T-helper 2 cell treated with Interferon-gamma antibody and Interleukin-4, amounts not matched to agents 100 ng/mL and 5 ng/mL, for 36 hours (primary cell): Measurements from ENCODE around the gene SERPINB13. TPM values are rescaled to one million over a fixed set of nuclear protein-coding genes. Genes with fewer than 3 reads are reported as not detected.

Source experiments
- intact Hi-C: fragments of 100-400 bp; cut with micrococcal nuclease; formaldehyde crosslinking; loops from one replicate; pipeline ENCODE4 v1.15.1; 2023
- total RNA-seq: library from RNA; stranded (reverse); gene quantifications from 2 replicates; pipeline ENCODE4 v1.2.3, GENCODE V29; 2022

Gene SERPINB13, protein sequence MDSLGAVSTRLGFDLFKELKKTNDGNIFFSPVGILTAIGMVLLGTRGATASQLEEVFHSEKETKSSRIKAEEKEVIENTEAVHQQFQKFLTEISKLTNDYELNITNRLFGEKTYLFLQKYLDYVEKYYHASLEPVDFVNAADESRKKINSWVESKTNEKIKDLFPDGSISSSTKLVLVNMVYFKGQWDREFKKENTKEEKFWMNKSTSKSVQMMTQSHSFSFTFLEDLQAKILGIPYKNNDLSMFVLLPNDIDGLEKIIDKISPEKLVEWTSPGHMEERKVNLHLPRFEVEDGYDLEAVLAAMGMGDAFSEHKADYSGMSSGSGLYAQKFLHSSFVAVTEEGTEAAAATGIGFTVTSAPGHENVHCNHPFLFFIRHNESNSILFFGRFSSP
- not detected in 2 replicates for total RNA-seq

DNA sequence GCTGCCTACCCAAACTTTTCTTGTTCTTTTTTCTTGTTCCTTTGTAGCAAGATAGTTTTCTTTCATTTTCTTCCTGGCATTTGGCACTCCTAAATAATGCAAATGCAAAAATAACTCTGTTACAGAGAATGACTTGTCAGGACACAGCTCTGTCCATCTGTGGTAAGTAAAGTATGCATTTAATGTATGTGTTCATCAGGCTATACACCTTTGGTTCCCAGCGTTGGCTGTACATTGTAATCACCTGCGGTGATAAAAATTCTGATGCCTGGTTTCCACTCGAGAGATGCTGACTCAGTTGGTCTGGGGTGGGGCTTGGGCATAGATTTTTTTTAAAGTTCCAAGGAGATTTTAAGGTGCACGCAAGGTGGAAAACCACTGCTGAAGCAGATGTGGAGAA lies at the start of gene SERPINB13:
TSS of gene SERPINB13 (plus strand) at position 378 of the 400 bp plus-strand sequence. CDS start 1,325 bp downstream, outside the sequence.
- intact Hi-C loops = loop anchor here (10.0 kb wide), 1 partner anchor 258 kb away; no protein-coding TSS in a partner anchor

DNA sequence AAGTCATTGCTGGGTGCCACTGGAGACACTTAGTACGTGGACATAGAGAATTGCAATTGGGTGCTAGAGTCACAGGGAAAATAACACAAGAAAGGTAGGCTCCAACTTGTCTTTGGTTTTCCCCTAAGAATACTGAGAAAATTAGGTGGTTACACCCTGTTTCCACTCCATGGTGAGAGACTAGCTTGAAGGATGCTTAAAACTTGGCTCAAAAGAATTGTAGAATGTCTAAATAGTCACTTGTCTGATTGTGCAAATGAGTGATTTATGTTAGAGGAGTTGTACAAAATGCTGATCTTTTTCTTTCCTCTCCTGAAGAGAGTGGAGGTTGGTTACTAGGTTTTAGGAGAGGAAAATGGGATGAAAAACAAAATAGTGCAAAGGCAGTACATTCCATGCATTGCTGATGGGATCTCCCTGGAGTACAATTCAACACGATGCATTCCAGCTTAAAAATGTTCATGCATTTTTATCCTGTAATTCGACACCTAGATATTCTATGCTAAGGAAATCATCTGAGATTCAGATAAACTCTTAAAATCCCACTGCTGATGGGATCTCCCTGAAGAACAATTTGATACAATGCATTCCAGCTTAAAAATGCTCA lies 47.1 kb upstream of the SERPINB13 start:
- intact Hi-C loops = no loop called here

DNA sequence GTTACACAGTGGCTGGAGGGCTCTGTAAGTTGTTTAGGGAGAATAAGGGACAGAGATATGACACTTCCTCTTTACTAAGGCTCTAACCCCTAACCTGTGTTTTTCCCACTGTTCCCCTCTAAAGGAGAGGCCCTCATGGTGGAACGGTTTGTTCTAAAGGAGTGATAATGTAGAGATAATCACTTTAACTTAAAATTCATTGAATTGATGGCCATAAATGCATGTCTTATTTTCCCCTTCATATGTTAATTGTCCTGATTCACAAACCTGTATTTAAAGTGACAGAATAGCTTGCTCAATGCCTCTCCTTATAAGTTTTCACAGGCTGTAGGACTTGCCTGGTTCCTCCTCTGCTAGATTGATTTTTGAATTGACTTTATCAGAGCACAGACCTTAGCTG lies 45.1 kb upstream of the SERPINB13 start, which contains the start of gene SERPINB12:
TSS of gene SERPINB12 (plus strand) at position 301 of the 400 bp plus-strand sequence. CDS start 13,791 bp downstream, outside the sequence.
- intact Hi-C loops = no loop called here

DNA sequence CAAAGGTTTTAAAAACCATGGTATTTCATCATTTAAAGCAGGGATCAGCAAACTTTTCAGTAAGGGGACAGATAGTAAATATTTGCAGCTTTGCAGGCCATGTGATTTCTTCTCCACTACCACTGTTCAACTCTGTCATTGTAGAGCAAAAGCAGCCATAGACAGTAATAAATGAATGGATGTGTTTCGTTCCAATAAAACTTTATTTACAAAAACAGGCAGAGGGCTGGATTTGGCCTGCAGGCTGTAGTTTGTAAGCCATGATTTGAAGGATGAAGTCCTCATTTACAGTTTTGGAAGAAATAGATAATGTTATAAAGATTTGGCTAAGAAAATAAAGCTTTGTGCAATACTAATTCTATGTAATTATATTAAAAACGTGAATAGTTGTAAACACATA lies 43.1 kb upstream of the SERPINB13 start:
- intact Hi-C loops = no loop called here

DNA sequence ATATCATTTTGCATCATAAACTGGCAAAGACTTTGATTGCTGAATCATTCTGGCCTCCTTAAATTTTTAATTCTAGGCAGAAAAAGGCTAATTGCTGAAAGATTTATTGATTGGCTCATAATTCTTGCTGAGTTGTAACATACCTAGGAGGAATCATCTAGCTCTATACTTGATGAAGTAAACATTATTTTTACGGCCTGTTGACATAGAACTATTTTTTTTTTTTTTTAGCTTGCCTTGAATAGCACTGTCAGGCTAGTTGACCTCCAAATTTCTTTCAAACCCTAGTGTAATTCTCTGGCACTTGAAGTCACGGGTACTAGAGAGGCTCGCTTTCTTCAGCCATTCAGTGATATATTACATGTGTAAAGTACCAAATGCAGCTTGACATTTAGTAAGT lies 42.1 kb upstream of the SERPINB13 start:
- intact Hi-C loops = no loop called here

DNA sequence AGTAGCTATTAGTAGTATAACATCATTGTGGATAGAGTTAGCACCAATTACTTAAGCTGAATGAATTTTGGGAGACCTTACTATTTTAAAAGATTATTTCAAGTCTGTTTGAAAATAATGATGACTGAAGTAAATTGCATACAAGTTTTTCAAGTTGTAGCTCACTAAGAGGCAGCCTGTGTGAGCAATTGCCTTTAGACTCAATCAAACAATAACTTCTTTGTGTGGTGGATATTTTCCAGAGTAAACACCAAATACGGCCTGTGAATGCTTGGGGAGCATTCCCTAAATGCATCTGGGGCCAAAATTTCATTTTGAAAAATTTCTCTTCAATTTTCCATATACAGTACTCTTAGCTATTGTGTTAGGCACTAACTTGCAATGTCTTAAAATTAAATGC lies 37.1 kb upstream of the SERPINB13 start:
- intact Hi-C loops = no loop called here

DNA sequence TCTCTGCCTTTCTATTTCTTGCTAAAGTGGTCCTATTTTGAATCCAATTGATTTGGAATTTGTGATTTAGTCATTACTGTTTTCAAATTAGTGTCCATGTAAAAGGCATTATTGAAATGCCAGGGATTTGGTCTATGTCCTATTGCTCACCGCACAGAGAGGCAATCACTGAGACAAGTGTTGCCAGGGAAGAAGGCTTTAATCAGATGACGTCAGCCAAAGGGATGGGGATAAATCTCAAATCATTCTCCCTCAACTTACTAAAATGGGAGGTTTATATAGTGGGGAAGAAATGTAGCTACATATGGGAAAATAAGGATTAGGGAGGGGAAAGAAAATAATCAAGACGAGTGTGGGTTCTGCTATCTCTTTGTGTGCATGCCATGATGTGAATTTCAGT lies 35.4 kb upstream of the SERPINB13 start:
- intact Hi-C loops = no loop called here

DNA sequence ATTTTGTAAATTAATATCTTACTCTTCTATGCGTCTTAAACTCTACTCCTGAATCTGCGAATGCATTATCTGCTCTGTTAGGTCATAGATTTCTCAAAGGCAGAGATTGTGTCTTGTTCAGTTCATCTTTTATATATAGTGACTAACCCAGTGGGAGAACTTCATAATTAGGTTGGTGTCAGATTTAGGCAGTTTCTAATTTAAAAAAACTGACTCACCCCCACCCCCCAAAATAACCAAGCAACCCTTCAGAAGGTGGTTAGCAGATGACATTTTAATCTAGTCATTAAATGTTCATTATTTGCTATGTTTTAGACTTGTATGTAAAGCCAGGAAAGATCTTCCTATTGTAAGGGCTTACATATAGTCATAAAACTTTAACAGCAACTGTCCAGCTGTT lies 34.6 kb upstream of the SERPINB13 start:
- intact Hi-C loops = no loop called here

DNA sequence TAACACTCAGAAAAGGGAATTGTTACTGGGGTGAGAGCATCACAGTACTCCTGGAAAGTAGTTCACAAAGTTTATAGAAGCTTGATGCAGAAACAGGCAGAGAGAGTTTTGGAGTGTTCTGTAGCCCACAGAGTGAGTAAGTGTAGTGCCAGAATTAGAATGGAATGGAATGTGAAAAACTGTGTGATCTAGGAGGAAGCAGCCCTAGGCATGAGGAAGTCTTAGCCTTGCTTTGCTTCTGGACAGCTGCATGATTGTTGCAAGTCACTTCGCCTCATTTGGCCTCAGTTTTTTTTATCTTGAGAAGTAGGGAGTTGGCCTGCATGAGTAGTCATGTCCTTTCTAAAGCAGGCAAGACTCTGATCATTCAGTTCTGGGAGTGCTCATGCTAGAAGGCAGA lies 34.1 kb upstream of the SERPINB13 start:
- intact Hi-C loops = no loop called here

DNA sequence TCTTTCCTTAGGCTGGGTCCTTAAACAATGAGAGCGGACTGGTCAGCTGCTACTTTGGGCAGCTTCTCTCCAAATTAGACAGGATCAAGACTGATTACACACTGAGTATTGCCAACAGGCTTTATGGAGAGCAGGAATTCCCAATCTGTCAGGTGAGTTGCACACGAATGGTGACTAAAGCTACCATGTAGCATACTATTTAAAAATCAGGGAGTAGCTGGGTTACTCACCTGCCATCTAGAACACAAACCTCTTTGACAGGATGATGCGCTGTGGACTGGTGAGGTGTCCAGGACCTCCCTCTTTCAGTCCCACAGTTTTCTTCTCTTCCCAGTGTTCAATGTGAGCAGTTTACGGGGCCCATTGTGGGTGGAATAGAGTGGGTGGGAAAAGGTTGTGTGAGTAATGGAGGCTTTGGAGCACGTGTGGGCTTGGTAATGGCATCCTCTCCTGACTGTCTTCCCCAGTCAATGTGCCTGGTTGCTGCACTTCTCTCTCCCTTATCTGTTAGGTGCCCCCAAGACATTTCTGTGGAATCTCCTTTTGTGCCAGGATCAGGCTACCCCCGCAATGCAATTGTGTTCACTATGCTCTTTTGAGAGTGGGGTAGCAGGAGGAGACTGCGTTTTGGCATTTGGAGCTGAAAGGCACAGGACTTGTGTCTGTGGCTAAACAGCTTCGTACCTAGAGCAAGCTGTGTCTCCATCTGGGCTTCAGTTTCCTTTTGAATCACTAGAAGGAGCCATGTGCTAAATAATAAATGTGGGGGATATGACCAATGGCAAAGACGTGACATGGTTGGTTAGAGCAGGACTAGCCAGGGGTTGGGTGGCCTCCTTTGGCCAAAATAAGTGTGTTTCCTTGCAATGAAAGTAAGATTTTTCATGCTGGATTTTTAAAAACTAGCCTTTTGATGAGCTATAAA lies 27.3 kb upstream of the SERPINB13 start:
- intact Hi-C loops = no loop called here

DNA sequence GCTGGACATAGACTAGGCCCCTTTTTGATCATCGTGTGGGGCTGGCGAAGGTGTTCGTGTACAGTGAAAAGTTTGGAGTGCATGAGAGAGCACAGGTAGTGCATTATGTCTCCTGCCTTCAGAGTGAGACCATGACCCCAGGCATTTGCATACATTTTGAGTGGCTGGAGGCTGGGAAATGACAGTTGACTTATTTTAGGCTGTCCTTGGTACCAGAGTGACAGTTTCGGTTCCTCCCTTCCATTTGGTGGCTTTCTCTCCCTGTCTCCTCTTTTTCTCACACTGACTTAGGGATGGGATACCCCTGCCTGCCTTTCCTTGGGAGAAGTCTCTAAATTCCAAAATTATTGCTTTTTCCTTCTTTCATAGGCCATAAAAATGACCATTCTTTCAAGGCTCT lies 24.9 kb upstream of the SERPINB13 start:
- intact Hi-C loops = no loop called here

DNA sequence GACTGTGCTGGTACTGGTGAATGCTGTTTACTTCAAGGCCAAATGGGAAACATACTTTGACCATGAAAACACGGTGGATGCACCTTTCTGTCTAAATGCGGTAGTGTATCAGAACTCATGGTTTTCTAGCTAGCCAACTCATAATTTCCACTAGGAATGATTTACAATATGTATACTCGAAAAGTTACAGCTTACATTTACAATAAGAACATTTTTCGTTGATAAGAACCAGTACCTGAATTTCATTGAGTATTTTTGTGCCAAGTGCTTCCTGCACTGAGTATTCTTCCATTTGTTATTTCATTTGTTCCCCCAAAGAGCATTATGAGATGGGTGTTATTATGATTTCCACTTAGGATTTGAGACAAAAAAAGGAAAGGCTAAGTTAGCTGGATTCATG lies 23.1 kb upstream of the SERPINB13 start:
- intact Hi-C loops = no loop called here

DNA sequence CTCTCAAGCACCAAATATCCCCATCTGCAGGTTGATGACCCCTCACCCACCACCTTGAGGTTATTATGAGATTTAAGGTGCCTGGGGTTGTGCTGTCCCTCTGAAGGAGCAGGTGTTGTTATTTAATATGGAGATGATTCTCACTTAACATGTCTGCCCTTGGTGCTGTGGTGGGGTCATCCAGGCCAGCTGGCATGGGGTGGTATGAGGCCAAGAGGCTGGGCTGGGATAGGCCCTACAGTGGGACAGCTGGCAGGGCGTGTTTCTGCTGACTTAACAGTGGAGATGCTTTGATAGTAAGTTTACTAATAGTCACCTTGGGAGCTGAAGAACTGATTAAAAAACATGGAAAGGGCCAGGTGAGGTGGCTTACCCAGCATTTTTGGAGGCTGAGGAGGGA lies 22.6 kb upstream of the SERPINB13 start:
- intact Hi-C loops = no loop called here

DNA sequence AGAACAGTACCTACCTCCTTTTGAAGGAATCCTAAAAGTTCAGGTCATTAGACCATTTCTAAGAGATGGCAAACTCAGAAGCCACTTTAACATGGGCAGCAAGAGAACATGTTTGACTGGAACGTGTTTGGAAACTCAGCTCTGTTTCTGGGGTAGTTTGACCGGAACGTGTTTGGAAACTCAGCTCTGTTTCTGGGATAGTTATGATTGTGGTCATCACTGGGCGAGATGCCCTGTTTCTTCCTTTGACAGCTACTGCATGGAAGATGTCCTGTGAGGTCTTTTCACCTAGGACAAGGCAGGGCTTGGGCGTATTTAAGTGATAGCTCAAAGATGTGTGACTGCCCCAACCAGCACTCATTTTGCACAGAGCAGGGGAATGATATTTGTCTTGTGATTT lies 19.9 kb upstream of the SERPINB13 start:
- intact Hi-C loops = no loop called here

DNA sequence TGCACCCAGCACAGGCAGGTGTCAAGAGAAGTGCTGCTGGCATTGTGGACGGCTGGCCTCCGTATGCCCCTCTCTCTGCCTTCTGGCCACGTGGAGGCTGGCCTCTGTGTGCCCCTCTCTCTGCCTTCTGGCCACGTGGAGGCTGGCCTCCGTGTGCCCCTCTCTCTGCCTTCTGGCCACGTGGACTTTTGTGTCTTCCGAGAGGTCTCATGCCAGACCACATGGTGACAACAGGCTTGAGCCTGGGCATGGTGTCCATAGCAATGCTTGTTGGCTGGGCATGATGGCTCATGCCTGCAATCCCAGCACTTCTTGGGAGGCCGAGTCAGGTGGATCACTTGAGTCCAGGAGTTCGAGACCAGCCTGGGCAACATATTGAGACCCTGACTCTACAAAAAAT lies 19.3 kb upstream of the SERPINB13 start:
- intact Hi-C loops = no loop called here

DNA sequence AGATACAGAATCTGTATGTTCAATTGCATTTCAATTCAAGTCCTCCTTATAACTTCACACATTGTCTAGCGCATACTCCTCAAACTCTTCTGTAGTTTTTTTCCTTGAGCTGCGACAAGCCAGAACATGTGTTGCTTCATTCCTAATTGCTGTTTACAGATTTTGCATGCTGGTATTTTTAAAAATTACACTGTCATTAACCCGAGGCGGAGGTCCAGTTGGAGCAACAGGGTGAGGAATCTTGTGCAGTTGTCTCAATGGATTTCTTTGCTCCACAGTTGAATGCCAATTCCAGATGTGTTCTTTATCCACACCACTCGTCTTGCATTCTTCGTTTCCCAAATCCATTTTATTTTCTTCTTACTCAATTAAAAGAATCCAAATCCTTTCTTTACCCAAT lies 16.4 kb upstream of the SERPINB13 start:
- intact Hi-C loops = no loop called here

DNA sequence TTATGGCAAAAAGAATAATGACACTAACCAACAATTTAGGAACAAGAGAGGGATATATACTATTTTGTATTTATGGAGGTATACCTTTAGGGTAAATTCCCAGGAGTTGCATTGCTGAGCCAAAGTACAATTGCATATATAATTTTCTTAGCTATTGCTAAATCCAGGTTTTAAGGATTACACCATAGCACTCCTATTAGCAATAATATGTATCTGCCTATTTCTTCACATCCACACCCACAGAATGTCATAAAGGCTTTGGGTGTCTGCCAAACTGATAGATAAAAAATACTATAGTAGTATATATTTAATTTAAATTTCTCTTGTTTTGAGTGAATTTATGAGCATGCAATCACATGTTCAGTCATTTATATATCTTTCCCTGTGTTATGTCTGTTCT lies 11.5 kb upstream of the SERPINB13 start:
- intact Hi-C loops = no loop called here

DNA sequence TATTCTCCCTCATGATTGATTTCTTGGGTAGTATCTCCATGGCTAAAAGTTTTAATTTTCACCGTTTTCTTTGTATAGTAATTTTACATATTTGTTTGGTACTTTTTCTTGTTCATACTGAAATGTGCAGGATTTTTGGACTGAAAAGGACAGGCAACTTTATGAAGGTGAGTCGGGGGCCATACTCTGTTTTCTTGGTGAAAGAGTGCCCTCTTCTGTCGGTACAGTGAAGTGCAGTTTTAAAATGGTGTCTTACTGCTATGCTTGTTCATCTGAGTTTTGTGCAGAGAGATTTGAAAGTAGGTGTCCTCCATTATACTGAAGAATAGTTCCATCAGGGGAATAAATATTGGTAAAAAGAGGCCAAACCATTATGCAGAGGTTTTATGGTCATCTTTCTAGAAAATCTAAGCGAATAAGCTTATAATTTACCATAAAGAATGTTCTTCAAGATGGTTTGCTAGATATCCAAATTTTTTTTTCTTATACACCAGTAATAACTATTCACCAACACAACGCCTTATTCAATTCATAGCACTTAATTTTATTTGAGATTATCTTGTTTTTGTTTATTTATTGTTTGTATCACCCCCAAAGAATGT lies 8.7 kb upstream of the SERPINB13 start:
- intact Hi-C loops = loop anchor here (1.0 kb wide), 1 partner anchor 60 kb away; no protein-coding TSS in a partner anchor

DNA sequence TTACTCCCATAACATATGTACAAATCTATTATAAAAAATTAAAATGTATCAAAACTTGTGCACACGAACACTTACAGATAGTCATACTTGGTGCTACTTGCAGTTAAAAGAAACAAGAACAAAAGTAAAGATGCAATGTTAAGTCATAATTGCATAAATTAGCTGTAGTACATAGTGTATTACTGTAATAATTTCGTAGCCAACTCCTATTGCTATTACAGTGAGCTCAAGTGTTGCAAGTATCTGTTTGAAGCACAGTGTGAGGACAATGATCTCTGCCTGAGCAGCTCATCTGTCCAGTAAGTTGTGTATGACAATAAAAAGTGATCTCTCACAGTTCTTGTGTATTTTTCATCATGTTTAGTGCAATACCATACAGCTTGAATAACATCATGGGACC lies 7.5 kb upstream of the SERPINB13 start:
- intact Hi-C loops = loop anchor here (10.0 kb wide), 1 partner anchor 265 kb away; no protein-coding TSS in a partner anchor

DNA sequence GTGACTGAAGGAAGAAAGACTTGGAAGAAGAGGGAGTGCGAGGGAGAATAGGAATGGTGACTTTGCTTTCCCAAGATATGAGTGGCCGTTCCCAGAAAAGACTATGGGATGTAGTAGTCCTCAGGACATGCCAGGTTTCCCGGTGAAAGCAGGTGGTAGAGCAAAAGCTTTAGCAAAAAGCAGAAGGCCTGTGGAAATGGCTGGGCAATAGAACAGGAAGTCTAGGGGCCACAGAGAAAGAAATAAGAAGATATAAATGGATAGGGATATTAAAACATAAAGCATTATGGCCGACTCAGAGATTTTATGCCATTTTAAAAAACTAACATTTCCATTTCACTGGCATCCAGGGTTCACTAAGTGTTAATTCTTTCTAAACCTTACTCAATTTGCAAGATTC lies 1.2 kb upstream of the SERPINB13 start:
- intact Hi-C loops = loop anchor here (10.0 kb wide), 1 partner anchor 259 kb away; no protein-coding TSS in a partner anchor

DNA sequence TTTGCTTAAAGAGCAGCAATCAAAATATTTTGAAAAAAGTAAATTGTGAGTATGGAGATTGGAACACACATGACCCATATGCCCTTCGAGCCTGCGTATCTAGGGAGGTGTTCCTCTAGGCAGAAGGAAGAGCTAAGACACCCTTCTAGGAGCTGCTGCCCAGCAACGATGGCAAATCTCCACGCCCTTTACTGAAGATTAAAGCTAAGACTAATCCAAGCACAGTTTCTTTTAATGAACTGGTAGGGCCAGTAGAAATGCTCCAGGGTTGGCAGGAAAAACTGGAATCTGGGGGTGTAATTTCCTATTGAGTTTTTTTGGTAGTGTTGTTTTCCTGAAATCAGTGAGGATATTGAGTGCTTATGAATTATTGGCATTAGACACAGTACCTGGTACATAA lies 712 bp upstream of the SERPINB13 start:
- intact Hi-C loops = loop anchor here (10.0 kb wide), 1 partner anchor 258 kb away; no protein-coding TSS in a partner anchor
